ENCODE results near the gene PIGN.

DNA sequence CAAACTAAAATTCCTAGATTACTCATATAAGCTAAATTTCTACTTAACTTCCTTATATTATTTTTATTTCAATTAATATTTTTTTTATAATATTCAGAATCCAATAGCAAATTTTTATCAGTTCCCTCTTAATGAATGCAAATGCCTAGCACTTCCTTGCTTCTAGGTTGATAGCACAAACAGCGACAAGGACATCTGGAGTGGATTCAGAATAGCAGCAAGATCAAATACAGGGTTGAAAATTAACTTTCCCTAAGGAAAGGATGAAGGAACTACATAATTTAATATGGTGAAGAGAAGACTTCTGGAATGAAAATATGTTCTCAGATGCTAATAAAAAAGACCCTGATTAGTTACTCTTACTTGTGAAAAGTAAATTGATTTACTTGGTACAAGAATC, 64.5 kb downstream of the PIGN start:
- TF ChIP-seq, protein P1, sequence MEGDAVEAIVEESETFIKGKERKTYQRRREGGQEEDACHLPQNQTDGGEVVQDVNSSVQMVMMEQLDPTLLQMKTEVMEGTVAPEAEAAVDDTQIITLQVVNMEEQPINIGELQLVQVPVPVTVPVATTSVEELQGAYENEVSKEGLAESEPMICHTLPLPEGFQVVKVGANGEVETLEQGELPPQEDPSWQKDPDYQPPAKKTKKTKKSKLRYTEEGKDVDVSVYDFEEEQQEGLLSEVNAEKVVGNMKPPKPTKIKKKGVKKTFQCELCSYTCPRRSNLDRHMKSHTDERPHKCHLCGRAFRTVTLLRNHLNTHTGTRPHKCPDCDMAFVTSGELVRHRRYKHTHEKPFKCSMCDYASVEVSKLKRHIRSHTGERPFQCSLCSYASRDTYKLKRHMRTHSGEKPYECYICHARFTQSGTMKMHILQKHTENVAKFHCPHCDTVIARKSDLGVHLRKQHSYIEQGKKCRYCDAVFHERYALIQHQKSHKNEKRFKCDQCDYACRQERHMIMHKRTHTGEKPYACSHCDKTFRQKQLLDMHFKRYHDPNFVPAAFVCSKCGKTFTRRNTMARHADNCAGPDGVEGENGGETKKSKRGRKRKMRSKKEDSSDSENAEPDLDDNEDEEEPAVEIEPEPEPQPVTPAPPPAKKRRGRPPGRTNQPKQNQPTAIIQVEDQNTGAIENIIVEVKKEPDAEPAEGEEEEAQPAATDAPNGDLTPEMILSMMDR (IDR thresholded peaks at IDR 0.05), result no peak
- TF ChIP-seq POLR2A (IDR thresholded peaks at IDR 0.05), result no peak

Measured in breast epithelium (tissue), 3 donors.